Neural cell (in vitro differentiated cells): ENCODE results near the gene SACS. TPM values are rescaled to one million over a fixed set of nuclear protein-coding genes. Genes with fewer than 3 reads are reported as not detected.

Source experiments
- H2AFZ ChIP-seq: fragments of 200-600, 300-800 bp; sonication (generic), shearing (Covaris generic); 2 replicates; pipeline ENCODE4 v1.6.0; 2014; ENCODE audit warnings: low read depth, mild to moderate bottlenecking, antibody characterized with exemption, low read length, moderate library complexity
- H3F3A ChIP-seq: fragments of 200-600 bp; shearing (Covaris generic); 2 replicates; pipeline ENCODE4 v1.6.1; 2016; ENCODE audit warnings: mild to moderate bottlenecking, moderate library complexity, mixed read lengths, antibody characterized with exemption, low read length; ENCODE audit not compliant: insufficient read depth, poor library complexity, severe bottlenecking
- H3K27ac ChIP-seq: fragments of 200-600, 300-800 bp; sonication (generic), shearing (Covaris generic); 2 replicates; pipeline ENCODE4 v1.5.1; 2014; ENCODE audit warnings: mild to moderate bottlenecking, low read length, moderate library complexity
- H3K27me3 ChIP-seq: fragments of 300-800, 200-600 bp; sonication (generic), shearing (Covaris generic); 2 replicates; pipeline ENCODE4 v1.6.0; 2014; ENCODE audit warnings: mild to moderate bottlenecking, low read depth, low read length, moderate library complexity; ENCODE audit not compliant: insufficient read depth
- H3K36me3 ChIP-seq: fragments of 300-800, 200-600 bp; sonication (generic), shearing (Covaris generic); 2 replicates; pipeline ENCODE4 v1.5.1; 2014; ENCODE audit warnings: mild to moderate bottlenecking, antibody characterized with exemption, low read length, moderate library complexity; ENCODE audit not compliant: insufficient read depth
- H3K4me2 ChIP-seq: fragments of 300-800, 200-600 bp; sonication (generic), shearing (Covaris generic); 2 replicates; pipeline ENCODE4 v1.6.0; 2014; ENCODE audit warnings: mild to moderate bottlenecking, low read length
- H3K4me3 ChIP-seq: fragments of 300-800, 200-600 bp; sonication (generic), shearing (Covaris generic); 2 replicates; pipeline ENCODE4 v1.5.1; 2014; ENCODE audit warnings: mild to moderate bottlenecking, low read length, moderate library complexity
- H3K79me2 ChIP-seq: fragments of 200-600 bp; shearing (Covaris generic); replicated peaks from 2 replicates; pipeline ENCODE4 v1.6.0; 2014; ENCODE audit warnings: mild to moderate bottlenecking, low read length, moderate library complexity; ENCODE audit not compliant: insufficient read depth
- H3K9ac ChIP-seq: fragments of 300-800, 200-600 bp; sonication (generic), shearing (Covaris generic); 2 replicates; pipeline ENCODE4 v1.6.1; 2016; ENCODE audit warnings: mild to moderate bottlenecking, low read length, mixed read lengths
- H3K9me2 ChIP-seq: fragments of 200-600 bp; shearing (Covaris generic); 2 replicates; pipeline ENCODE4 v1.6.1; 2016; ENCODE audit warnings: mild to moderate bottlenecking, low read length, mixed read lengths; ENCODE audit not compliant: insufficient read depth
- H3K9me3 ChIP-seq: fragments of 200-600, 300-800 bp; sonication (generic), shearing (Covaris generic); 2 replicates; pipeline ENCODE4 v1.6.1; 2016; ENCODE audit warnings: mild to moderate bottlenecking, mixed run types, low read length, moderate library complexity, mixed read lengths
- H4K20me1 ChIP-seq: fragments of 200-600 bp; shearing (Covaris generic); 2 replicates; pipeline ENCODE4 v1.6.1; 2016; ENCODE audit warnings: mild to moderate bottlenecking, mixed run types; ENCODE audit not compliant: insufficient read depth
- CTCF ChIP-seq: fragments of 450-650 bp; IDR thresholded peaks from 2 replicates; pipeline ENCODE4 v1.5.1; 2014; ENCODE audit warnings: antibody characterized with exemption, mild to moderate bottlenecking, moderate library complexity; ENCODE audit not compliant: poor library complexity, severe bottlenecking
- EP300 ChIP-seq: fragments of 450-650 bp; conservative IDR thresholded peaks from 2 replicates; pipeline ENCODE4 v1.6.1; 2014; ENCODE audit warnings: antibody characterized with exemption, mild to moderate bottlenecking, moderate library complexity; ENCODE audit not compliant: poor library complexity, severe bottlenecking
- EZH2 ChIP-seq: fragments of 200-600, 300-800 bp; shearing (Covaris generic), sonication (generic); IDR thresholded peaks from 2 replicates; pipeline ENCODE4 v1.6.1; 2014; ENCODE audit warnings: antibody characterized with exemption, low read length, borderline replicate concordance, mild to moderate bottlenecking; ENCODE audit not compliant: insufficient read depth, poor library complexity, severe bottlenecking
- MXI1 ChIP-seq: fragments of 450-650 bp; conservative IDR thresholded peaks from 2 replicates; pipeline ENCODE4 v1.6.1; 2014; ENCODE audit warnings: antibody characterized with exemption, mild to moderate bottlenecking; ENCODE audit not compliant: poor library complexity, severe bottlenecking
- POLR2AphosphoS5 ChIP-seq: IDR thresholded peaks from 2 replicates; pipeline ENCODE4 v1.6.1; 2012
- RAD21 ChIP-seq: fragments of 450-650 bp; conservative IDR thresholded peaks from 2 replicates; pipeline ENCODE4 v1.6.1; 2014; ENCODE audit warnings: antibody characterized with exemption, mild to moderate bottlenecking, moderate library complexity
- REST ChIP-seq: IDR thresholded peaks from 2 replicates; pipeline ENCODE4 v1.6.1; 2012; ENCODE audit warnings: borderline replicate concordance
- SMC3 ChIP-seq: fragments of 450-650 bp; conservative IDR thresholded peaks from 2 replicates; pipeline ENCODE4 v1.6.1; 2014; ENCODE audit warnings: antibody characterized with exemption, mild to moderate bottlenecking, moderate library complexity; ENCODE audit not compliant: poor library complexity
- TAF1 ChIP-seq: IDR thresholded peaks from 2 replicates; pipeline ENCODE4 v1.6.1; 2012; ENCODE audit warnings: low read depth
- polyA plus RNA-seq: library from polyadenylated mRNA; depleted of rRNA; stranded (reverse); fragments of >200 nt; gene quantifications from 2 replicates; pipeline ENCODE4 v1.2.3, GENCODE V29; 2014

The SACS gene
- polyA plus RNA-seq, 1 donor from 2014 or later, result 24.1 TPM

DNA sequence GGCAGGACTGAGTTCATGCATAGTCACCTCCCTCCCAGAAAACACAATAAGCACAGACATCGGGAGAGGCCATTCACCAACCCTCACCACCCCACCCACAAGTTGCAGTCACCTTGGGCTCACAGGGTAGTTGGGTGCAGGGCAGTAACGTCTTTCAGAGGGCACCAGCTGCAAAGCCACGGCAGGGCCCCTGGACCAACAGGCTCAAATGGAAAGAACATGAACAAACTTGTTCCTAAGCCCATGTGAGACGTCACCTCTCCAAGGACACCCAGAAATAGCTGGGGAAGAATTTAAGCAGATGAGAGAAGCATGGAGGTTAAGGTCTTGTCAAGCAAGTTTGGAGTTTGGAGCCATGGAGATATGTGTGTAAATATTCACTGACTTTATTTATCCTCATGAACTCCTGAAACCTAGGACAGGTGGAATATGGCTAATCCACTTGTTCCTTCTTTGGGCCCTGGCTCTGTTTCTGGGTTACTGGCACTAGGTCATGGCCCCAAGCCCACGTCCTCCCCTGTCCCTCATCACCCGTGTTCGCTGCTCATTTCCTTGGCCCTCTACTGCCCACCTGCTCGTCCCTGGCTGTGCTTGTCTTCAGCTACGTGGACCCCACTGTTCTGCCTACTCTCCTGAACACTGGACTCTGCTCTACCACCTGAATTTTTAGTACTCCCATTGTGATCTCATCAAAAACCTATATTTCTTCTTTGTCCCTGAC, 40.4 kb downstream of the SACS start:
- no peak overlapping the region for H3K27ac ChIP-seq

DNA sequence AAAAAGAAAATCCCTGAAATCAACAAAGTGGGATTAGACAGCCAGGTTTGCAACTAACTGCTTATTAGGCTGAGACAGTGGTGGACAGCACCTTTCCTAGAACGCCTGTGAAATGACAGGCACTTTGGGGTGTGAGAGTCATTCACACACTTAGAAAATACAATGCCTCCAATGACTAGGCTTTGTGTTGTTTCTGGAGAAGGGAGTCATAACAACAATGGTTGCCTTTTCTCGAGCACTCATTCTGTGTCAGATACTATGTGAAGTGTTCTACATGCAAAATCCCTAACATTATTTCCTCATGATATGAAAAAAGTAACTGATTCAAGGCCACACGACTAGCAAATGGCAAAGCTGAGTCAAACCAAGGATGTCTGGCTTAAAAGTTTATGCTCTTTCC, 41.2 kb downstream of the SACS start:
- Histone ChIP-seq H3K9ac (no peak overlapping the region), H4K20me1 (no peaks in the 10 kb centered on the region), H3K4me2 (no peak overlapping the region), H3K79me2 (peaks cover 19% of the 10 kb centered on the region), H3K4me3 (no peak overlapping the region), H3K36me3 (no peaks in the 10 kb centered on the region), H3K9me3 (no peaks in the 10 kb centered on the region), H2AFZ (no peak overlapping the region), H3K9me2 (no peaks in the 10 kb centered on the region), H3K27me3 (no peaks in the 10 kb centered on the region), H3K27ac (no peak overlapping the region), H3F3A (no peaks in the 10 kb centered on the region)
- no peak for TF ChIP-seq EP300
- no peak for TF ChIP-seq RAD21

More for the DNA sequence above, 40.4 kb downstream of the SACS start:
- Histone ChIP-seq H3K27me3 (no peaks in the 10 kb centered on the region), H3F3A (no peaks in the 10 kb centered on the region), H3K79me2 (peaks cover 14% of the 10 kb centered on the region), H3K9ac (no peak overlapping the region), H3K9me3 (no peaks in the 10 kb centered on the region), H3K9me2 (no peaks in the 10 kb centered on the region), H3K4me2 (no peak overlapping the region), H2AFZ (no peak overlapping the region), H4K20me1 (no peaks in the 10 kb centered on the region), H3K4me3 (no peak overlapping the region), H3K36me3 (no peaks in the 10 kb centered on the region)
- TF ChIP-seq RAD21 (no peak), REST (no peak), EP300 (no peak), EZH2 (no peak), CTCF (no peak), TAF1 (no peak), SMC3 (no peak), POLR2AphosphoS5 (no peak), MXI1 (no peak)
